G401 (cell line): ENCODE results near the gene TH. TPM values are rescaled to one million over a fixed set of nuclear protein-coding genes. Genes with fewer than 3 reads are reported as not detected.

ENCODE experiments used
- DNase-seq: peaks from one replicate; pipeline ENCODE4 v3.0.0-alpha.2; 2015; ENCODE audit warnings: low spot score
- in situ Hi-C: cut with HindIII; loops from 2 replicates; pipeline ENCODE4 v1.10.0; 2016; ENCODE audit warnings: low sequenced_read_pairs, mixed read lengths
- total RNA-seq: library from RNA; depleted of rRNA; stranded (reverse); fragments of >200 nt; shearing (Covaris generic); gene quantifications from 2 replicates; pipeline ENCODE4 v1.2.3, GENCODE V29; 2014

The TH gene
- total RNA-seq, 1 experiment from 2014 or later: not detected

DNA sequence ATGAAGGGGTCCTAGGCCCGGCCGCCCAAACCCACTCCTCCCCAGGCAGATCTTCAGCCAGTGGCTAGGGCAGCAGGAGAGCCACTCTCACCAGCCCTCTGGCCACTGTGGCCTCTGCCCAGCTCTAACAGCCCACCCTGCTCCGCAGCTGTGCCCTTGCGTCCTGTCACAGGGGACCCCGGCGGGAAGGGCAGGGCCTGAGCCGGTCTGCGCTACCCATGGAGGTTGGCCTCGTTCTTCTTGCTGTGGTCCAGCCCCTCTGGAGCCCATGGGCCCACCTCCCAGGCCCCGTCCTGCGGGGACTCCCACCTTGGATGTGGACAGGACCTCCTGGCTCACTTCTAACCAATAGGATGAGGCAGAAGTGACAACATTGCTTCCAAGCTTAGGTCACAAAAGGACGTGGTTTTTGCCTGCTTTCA is 38.3 kb upstream of the TH start:
- DNase-seq: no peak
- in situ Hi-C loops: no loop called here

DNA sequence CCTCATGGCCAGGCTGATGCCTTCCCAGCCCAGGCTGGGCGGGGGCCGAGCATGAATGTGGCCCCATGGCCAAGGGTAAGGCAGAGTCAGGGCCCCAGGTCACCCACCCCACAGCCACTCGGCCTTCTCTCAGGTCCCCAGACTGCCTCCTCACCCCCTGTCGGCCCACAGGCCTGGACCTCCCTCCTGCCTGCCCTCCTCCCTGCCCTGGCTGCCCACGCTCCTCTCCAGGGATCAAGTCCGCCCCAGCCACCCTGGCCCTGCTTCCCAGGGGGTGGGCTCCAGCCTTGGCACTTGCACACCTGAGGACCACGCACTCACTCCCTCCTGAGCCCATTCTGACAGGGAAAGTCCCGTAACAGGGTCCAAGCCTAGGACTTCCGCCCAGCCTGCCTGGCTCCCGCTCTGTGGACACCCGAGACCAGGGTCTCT is 37.8 kb upstream of the TH start:
- in situ Hi-C loops: no loop called here
- DNase-seq: no peak

DNA sequence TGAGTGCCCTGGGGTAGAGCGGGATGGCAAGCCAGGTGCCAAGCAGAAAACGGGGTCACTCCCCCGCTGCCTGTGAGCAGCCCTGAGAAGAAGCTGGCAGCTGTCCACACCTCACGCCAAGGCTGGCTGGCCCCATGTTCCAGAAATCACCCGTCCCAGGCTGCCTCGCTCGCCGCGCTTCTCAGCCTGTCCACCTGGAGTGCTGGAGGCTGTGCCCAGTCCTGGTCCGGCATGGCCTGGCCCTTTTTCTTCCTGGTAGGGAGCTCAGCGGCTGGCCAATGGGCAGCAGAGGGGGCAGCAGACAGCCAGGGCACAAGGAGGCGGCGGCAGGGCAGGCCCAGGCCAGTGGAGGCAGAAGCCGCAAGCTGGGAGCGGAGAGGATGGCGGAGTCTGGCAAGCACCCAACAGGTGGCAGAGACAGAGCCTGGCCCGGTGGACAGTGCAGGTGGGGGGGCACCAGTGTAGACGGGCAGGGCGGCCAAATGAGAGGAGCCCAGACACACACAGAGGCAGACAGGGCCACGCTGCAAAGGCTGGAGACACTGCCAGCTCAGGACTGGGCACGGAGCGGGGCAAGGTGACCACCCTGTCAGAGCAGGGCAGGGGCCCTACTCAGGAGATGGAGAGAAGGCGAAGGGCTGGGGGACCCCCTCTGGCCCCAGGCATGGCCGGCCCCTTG is 37.2 kb upstream of the TH start:
- in situ Hi-C loops: no loop called here
- peak; percentile 93 for DNase-seq

DNA sequence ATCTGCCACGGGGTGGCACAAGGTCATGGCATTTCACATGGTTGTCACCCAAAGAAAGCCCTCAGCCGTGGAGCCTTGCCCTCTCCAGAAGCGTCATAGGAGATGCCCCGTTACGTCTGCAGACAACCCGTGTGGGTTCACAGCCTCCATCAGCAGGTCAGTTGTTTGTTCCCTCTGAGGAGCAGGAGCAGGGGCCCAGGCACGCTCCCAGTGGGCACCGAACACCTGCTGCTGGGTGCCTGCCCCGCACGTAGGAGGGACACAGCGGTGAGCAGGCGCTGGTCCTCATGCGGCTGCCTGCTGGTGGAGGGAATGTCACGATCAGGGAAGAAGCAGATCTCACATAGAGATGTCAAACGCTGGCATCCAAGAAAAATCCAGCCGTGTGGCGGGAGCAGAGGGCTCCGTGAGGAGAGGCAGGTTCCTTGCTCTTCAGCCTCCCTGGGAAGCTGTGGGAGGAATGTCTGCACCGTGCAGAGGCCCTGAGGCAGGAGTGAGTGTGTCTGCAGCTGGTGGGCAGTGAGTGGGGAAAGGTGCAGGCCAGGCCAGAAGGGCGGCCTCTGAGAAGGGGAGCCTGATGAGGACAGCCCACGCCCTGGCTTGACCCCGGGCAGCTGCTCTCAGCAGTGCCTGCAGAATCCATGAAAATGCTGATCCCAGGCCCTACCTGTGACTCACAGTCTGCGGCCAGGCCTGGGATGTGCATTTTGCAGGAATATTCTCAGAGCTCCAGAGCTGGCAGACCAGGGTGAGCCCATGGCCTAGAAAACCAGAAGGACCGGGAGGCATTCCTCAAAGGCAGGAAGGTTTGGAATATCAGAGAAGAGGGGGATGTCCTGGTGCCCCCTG is 36.4 kb upstream of the TH start:
- in situ Hi-C loops: no loop called here
- DNase-seq: no peak

DNA sequence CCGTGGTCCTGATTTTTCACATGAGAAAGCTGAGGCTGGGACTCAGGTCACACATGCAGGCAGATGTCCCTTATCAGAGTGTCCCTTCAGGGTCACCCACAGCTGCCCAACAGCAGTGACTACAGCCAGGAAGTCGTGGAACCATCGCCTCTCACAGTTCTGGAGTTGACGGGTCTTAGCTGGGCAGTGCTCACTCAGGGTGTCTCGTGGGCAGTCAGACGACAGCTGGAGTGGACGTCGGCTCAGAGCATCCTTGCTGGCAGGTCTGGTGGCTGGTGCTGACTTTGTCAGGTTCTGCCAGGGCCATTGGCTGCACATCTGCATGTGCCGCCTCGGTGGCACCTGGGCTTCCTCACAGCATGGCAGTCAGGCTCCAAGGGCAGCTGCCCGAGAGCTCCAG is 35.6 kb upstream of the TH start:
- in situ Hi-C loops: no loop called here

DNA sequence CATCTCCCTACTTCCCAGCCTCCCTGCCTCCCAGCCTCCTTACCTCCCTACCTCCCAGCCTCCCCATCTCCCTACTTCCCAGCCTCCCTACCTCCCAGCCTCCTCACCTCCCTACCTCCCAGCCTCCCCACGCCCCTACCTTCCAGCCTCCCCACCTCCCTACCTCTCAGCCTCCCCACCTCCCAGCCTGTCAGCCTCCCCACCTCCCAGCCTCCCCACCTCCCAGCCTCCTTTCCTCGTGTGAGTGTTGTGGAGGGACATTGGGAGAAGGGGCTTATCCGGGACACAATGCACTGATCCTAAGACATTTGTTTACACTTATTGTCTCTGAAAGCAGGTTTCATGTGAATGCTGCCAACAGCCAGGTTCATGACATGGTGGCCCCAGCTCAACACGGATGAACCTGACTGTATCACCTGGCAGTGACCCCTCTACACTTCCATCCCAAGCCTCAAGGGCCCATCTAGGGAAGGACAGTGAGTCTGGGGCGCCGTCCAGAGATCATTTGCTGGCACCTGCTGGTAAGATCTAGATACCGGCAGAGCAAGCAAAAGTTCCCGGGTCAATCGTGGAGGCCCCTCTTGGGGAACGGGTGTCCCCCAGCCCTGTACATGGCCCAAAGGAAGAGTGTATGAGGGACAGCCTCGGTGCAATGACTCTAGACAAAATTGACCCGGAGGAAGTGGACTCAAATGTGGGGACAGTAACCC is 34.5 kb upstream of the TH start:
- in situ Hi-C loops: no loop called here
- DNase-seq: no peak

More for the DNA sequence above, 35.6 kb upstream of the TH start:
- no peak for DNase-seq

DNA sequence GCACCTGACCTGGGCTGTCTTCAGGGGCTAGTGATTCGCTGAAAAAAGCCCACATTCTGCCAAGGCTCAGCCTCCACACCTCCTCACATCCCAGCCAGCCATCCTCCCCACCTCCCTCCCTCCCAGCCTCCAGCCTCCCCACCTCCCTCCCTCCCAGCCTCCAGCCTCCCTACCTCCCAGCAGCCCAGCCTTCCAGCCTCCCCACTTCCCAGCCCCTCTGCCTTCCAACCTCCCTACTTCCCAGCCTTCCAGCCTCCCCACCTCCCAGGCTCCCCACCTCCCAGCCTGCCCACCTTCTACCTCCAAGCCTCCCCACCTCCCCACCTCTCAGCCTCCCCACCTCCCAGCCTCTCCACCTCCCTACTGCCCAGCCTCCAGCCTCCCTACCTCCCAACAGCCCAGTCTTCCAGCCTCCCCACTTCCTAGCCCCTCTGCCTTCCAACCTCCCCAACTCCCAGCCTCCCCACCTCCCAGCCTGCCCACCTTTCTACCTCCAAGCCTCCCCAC is 33.7 kb upstream of the TH start:
- no peak for DNase-seq
- in situ Hi-C loops: no loop called here

DNA sequence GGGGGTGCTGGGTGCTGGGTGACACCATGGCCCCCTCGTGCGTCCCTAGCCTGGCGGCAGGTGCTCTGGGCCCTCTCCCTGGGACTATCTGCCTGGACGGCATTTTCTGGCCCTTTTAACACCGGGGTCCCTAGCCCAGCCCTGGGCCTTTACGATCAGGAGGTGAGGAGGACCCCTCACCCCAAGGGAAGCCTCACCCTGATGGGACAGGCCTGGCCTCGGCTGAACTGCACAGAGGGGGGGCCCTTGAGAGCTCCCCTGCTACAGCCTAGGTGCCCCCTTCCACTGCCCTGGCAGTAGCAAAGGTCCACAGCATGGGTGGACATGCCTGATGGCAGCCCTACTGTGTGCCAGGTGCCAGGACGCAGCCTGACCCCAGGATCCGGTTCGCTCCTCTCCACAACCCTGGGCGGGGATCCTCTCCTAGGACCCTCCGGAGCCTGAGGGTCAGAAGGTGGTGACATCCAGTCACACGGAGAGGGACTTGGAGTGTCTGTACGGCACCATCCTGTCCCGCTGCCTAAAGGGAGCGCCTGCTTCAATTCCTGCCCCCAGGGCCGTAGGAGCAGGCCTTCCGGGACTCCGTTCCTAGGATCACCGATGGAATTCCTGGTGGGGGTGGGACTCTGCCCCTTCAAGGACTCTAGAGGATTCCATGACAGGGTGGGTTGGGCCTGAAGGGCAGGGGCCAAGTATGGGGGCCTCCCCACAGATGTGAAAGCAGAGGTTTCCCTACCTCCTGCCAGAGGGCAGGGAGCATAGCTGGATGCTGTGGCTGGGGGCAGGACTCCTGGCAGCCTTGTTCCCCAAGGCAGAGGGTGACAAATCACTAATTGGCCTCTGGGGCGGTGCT is 33.0 kb upstream of the TH start:
- DNase-seq: no peak
- in situ Hi-C loops: no loop called here

DNA sequence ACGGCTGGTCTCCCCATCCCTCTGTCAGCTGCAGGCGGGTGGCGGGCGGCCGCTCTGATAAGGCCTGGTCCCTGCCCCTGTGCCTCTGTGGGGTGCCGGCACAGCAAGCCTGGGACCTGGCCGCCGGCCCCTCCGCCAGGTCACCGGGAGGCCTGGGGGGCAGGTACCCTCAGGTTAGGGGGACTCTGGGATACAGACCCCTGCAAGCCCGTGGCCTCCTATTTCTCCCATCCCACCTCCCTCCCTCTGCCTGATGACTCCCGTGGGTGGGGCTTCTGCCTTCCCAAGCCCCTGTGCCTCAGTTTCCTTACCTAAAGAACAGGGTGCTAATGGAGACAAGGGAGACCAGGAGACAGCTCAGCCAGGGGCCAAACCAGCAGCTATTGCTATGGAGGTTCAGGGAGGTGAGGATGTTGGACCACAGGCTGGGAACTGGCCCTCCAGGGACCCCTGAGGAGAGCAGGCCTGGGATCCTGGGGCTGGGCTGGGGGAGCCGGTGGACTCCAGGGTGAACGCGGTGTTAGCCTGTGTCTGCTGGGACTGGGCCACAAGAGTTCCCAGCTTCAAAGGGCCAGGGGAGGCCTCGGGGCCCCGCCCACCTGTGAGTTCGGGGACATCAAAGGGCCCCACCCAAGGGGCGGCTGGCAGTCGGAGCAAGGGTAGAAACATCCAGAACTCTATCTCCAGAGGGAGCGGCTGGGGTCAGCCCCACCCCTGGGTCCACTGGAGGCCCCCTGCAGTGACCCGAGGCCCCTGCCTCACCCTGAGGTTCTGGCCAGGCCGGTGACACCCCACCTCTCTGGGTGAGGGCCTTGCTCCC is 32.0 kb upstream of the TH start:
- DNase-seq: no peak
- in situ Hi-C loops: no loop called here

DNA sequence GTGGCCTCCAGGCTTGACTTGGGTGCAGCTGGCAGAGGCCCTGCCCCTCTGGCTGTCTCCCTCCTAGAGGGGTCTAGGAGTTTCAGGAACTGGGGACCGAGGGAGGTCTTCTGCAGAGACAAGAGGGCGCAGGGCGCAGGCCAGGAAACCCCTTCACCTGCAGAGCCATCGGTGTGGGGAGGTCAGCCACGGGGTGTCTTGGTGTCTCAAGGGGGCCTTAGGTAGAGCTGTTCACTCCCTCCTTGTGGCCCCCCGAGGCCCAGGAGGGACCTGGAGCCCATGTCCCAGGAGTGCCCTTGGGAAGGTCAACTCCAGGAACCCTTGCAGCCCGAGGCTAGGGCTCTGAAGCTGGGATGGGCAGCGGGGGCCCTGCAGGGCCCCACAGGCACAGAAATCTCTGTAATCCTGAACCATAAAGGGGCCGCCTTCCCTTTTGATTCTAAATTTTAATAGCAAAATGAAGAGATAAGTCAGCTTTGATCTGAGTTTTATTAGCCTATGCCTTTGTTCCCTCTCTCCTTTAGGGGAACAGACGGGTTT is 31.4 kb upstream of the TH start:
- in situ Hi-C loops: no loop called here
- DNase-seq: no peak

DNA sequence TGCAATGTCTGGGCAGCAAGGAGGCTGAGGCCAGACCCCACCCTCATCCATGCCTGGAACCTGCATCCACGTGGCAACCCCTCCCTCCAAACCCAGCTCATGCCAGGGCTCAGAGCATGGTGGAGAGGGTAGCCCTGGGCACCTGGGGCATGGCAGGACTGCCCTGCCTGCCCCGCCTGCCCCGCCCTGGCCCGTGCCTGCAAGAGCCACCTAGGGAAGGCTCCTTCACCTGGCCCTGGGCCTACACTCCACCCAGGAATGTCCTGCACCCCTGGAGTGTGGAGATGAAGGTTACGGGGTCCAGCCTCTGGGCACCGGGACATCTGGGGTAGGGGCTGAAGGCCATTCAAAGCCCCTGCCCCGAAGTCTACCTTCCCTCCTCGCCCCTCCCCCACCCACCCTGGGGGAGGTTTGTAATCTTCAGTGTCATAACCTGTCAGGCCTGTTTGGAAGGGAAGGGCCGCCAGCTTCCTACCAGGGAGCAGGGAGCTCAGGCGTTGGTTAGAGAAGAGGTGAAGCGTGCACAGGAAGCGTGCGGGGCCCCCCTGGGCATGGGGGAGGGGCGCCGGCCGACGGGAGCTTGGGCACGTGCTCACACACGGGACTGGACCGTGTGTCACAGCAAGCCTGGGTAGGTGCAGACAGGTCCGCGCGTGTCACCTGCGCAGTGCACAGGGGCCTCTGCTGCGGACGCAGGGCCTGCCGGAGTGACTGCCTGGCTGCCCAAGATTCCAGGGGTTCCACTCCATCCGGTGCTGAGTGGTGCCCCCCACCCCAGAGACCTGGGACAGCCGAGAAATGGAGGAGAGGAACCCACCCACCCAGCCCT is 30.7 kb upstream of the TH start:
- DNase-seq: no peak
- in situ Hi-C loops: no loop called here

DNA sequence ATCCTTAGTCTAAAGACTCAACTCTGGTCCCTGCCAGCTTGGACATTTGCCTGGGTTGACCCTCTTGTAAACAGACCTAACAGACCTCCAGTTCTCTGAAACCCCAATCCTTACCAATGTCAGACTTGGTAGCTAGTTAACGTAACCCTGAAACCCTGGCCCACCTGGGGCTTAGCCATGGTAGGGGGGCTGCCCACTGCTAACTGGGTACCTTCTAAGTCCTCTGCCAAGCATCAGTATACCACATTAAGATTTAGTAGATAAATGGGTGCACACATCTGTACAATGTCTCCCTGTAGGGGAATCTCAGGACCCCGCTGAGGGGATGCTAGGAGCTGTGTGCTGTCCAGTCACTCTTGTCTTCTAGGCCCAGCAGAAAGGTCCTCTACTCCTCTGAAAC is 29.9 kb upstream of the TH start:
- in situ Hi-C loops: no loop called here
- DNase-seq: no peak

DNA sequence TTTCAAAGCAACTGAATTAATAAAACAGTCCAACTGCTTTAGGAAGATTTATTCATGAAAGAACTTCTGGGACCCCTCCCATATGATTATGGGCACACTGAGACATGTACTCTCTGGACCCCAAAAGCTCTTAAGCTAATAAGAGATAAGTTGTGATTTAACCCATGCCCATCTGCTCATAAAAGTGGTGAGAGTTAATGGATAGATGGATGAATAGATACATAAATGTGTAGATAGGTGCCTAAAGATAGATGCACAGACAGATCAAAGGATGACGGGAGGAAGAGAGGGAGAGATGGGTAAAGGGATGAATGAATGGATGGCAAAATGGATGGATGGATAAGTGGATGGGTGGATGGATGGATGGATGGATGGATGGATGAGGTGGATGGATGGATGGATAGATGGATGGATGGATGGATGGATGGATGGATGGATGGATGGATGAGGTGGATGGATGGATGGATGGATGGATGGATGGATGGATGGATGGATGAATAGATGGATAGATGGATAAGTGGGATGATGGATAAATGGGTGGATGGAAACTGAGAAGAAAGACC is 29.4 kb upstream of the TH start:
- in situ Hi-C loops: no loop called here
- no peak for DNase-seq

DNA sequence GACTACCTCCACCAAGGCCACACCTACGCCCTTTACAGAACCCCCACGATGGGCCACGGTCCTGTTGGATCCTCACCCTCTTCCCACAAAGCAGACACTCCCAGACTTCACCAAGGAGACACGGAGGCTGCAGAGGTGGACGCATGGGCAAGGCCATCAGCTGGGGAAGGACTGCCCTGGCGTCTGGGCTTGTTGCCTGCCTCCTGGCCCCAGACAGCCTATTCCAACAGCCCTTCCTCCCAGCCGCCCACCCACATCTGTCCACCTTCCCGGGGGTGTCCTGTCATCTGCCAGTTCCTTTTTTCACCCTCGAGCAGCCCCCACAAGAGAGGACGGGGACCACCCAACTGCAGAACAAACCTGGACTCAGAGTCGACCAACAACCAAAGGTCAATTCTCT is 28.9 kb upstream of the TH start:
- DNase-seq: no peak
- in situ Hi-C loops: no loop called here

DNA sequence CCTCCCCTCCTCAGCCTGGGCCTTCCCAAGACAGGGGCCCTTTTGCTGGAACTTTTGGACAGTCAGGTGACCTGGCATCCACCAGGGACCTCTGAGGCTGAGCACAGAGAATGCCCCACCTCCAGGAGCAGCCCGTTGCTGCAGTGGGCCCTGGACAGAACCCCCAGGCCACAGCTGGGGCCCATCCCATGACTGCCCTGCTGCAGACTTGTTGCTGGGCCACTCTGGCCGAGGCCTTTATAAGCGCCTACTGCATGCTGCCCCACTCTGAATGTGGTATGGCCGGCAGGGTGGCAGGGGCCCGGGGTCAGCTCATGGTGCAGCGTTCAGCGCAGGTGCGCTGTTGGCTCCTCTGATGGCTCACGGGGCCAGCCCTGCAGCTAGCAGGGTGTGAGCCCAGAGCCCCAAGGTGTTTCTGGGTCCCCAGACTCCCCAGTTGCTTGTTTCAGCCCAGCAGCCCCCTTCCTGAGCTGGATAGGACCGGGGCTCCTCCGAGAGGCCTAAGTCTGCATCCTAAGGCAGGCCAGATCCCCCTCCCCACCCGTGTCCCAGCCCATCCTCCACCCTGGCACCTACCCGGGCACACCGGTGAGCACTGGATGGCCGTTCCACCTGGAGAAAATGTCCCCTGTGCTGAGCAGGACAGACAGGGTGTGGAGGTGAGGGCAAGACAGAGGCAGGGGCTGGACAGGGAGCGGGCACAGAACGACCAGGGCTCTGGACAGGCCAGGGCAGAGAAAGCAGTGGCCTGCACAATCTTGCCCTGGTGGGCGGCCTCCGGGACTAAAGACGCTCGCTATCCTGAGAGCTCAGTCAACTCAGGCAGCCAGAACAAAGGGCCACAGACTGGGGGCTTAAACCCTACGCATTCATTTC is 28.1 kb upstream of the TH start:
- no peak for DNase-seq
- in situ Hi-C loops: no loop called here
